Loucy (cell line): ENCODE data around the gene RBMS3.

Source experiments
- EZH2phosphoT487 ChIP-seq: fragments of 200-600 bp; IDR thresholded peaks from 2 replicates; pipeline ENCODE4 v1.6.1; 2018; ENCODE audit warnings: antibody characterized with exemption, mild to moderate bottlenecking, moderate library complexity, borderline replicate concordance
- TF ChIP-seq, protein P1 (sequence below): fragments of 200-600 bp; sonication (generic); conservative IDR thresholded peaks from 2 replicates; pipeline ENCODE4 v1.5.1; 2014; ENCODE audit warnings: mild to moderate bottlenecking, antibody characterized with exemption, low read length

DNA sequence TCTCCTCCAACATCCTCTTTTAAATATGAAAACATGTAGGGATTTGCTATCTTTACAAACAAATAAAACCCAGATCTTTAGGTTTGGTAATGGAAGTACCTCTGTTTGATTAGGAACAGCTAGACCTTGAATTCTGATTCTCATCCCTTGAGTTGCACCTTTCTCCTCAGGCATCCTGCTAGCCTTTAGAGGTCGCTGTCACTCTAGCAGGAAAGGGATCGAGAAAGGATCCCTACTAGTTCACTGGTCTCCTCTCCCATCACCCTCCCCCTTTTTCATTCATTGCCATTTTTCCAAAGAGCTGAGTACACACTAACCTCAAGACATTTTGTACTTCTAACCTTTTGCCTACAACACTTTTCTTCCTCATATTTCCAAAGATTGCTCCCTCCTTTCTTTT lies 569.8 kb downstream of the RBMS3 start:
- TF ChIP-seq, protein P1, sequence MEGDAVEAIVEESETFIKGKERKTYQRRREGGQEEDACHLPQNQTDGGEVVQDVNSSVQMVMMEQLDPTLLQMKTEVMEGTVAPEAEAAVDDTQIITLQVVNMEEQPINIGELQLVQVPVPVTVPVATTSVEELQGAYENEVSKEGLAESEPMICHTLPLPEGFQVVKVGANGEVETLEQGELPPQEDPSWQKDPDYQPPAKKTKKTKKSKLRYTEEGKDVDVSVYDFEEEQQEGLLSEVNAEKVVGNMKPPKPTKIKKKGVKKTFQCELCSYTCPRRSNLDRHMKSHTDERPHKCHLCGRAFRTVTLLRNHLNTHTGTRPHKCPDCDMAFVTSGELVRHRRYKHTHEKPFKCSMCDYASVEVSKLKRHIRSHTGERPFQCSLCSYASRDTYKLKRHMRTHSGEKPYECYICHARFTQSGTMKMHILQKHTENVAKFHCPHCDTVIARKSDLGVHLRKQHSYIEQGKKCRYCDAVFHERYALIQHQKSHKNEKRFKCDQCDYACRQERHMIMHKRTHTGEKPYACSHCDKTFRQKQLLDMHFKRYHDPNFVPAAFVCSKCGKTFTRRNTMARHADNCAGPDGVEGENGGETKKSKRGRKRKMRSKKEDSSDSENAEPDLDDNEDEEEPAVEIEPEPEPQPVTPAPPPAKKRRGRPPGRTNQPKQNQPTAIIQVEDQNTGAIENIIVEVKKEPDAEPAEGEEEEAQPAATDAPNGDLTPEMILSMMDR = no peak
- no peak for TF ChIP-seq EZH2phosphoT487
